Right lobe of liver (tissue), 4 donors: ENCODE data around the gene LYPD6B.

Experiments
- CTCF ChIP-seq, 4 donors: fragments of 200-600 bp in 3 of 4; fragments of 450-650 bp in 1 of 4; IDR thresholded peaks; one replicate each; pipeline versions ENCODE4 v1.5.1 to v1.8.0; 2016 to 2022; ENCODE audit warnings: antibody characterized with exemption in 4 of 4, mild to moderate bottlenecking in 2 of 4
- POLR2A ChIP-seq: fragments of 450-650 bp; IDR thresholded peaks from one replicate; pipeline ENCODE4 v1.6.1; 2017; ENCODE audit warnings: antibody characterized with exemption, mild to moderate bottlenecking
- donor health status: DM: no; HTN: no; CAD: no.
- donor health status: DM: no; HTN: no; CAD: no.
- donor health status: DM: no; HTN: yes; CAD: no.

GRCh38 chr2:149224543-149224942, 186.0 kb downstream of the LYPD6B start:
- TF ChIP-seq CTCF (IDR thresholded peaks at IDR 0.05) = no peak
- TF ChIP-seq POLR2A = no peak
